SU-DHL-6 (cell line): Measurements from ENCODE around the gene CTAG2.
"Not testable (repeated sequence)": the region's sequence is repeated elsewhere in the genome, so short reads cannot be mapped to it uniquely, and the experiment has no call there.

Experiments used
- CTCF ChIP-seq: fragments of 200-600 bp; sonication (generic); IDR thresholded peaks from one replicate; pipeline ENCODE4 v1.5.1; 2017; ENCODE audit warnings: antibody characterized with exemption, mild to moderate bottlenecking, low read length, moderate library complexity; ENCODE audit not compliant: insufficient read depth, poor library complexity, severe bottlenecking
- EZH2phosphoT487 ChIP-seq: fragments of 200-600 bp; sonication (generic), shearing (Covaris generic); conservative IDR thresholded peaks from 2 replicates; pipeline ENCODE4 v1.6.1; 2018; ENCODE audit warnings: mild to moderate bottlenecking, antibody characterized with exemption, low read length, moderate library complexity, mixed read lengths

GRCh38 chrX:154630949-154631348 lies 22.4 kb downstream of the CTAG2 start:
- TF ChIP-seq CTCF, EZH2phosphoT487: not testable (repeated sequence)
